HT1080 (cell line): ENCODE results near the gene SARS2. TPM values are rescaled to one million over a fixed set of nuclear protein-coding genes. Genes with fewer than 3 reads are reported as not detected.
"Not testable (repeated sequence)": the region's sequence is repeated elsewhere in the genome, so short reads cannot be mapped to it uniquely, and the experiment has no call there.

ENCODE experiments used
- DNase-seq: peaks from one replicate; pipeline ENCODE4 v3.0.0-alpha.2; 2015; ENCODE audit warnings: low read depth
- total RNA-seq: library from RNA; depleted of rRNA; stranded (reverse); fragments of >200 nt; shearing (Covaris generic); gene quantifications from 2 replicates; pipeline ENCODE4 v1.2.3, GENCODE V29; 2014

Gene SARS2
- total RNA-seq, 1 experiment from 2014 or later = 48.2 TPM

- DNase-seq = no peak
Observed at GRCh38 chr19:38898788-38899446, 31.6 kb downstream of the SARS2 start.

DNA sequence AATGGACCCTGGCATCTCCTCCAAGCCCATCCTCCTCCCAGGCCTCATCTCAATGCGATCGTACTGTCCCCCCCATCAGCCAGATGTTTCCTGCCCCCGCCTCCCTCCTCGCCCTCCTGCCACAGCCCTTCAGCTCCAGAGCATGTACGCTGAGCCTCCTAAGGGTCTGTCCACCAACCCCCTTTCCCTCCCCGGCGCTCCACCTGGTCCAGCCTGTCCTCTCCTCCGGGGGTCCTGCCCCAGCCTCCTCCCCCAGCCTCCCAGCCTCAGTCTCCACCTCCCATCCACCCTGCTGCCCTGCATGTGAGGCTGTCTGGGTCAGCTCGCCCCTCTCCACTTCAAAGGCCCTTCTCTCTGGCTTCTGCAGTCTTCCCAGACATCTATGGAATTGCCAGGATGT lies 35.6 kb downstream of the SARS2 start:
- no peak for DNase-seq

- no peak for DNase-seq
Observed at GRCh38 chr19:38893341-38893771, 37.2 kb downstream of the SARS2 start.

DNA sequence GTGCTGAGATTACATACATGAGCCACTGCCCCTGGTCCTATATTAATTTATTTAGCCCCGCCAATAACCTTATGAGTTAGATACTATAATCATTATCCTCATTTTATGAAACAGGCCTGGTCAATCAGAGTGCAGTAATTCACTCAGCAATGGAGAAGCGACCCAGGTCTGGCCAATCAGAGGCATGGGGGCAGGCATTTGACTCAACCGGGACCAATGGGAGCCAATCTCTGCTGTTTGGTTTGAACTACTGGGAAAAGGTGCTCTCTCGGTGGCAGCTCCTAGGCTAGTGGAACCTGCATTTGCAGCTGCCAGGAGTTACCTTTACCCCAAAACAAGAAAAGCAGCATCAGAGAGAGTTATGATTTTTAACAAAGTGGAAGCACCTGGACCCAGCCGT lies 37.7 kb downstream of the SARS2 start:
- DNase-seq = no peak

DNA sequence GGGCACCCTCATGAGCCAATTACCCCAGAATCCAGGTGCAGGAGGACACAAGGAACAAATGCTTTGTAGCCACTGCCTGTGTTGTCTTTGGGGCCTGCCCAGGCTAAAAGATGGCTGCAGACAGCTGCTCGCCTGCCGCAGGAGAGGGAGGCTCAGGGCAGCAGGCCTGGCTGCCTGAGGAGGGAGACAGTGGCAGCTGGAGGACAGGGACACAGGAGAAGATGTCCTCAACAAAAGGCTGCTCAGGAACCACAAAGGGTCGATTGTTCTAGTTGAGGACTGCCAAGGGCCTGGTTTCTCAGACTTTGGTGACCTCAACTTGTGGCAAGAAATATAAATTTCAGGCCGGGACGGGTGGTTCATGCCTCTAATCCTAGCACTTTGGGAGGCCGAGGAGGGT lies 38.8 kb downstream of the SARS2 start:
- no peak for DNase-seq

DNA sequence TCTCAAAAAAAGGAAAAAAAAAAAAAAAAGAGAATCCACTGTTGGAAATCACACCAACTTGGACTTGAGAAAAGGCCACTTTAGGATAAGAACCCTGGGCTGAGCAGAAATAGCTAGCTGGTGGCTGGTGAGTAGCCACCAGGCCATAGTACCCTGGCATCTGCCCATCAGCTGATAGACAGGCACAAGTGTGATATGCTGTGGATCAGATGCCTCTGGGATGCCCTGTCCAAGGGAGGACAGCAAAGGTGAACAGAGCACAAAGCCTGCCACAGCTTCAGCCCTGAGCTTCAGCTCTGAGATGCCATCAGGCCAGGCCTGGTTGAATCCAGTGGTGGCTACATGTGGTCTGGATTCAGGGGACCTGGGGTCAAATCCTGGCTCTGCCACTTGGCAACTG lies 39.9 kb downstream of the SARS2 start:
- DNase-seq = no peak

DNA sequence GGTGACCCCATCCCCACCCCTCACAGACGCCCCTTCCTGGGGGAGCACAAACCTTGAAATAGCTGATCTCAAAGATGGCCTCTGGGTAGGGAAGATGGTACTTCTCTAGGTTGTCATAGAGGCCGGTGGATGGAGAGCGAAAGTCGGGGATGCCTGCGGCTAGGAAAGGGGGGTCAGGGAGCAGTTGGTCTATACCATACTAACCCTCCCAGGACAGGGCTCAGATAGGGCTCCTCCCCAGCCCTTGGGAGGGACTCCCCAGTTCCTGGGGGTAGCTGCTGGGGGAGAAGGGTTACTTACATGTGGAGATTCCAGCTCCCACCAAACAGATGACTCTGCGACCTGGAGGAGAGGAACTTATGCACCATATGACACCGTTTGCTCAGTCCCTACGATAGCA lies 40.8 kb downstream of the SARS2 start:
- DNase-seq = no peak

- DNase-seq = no peak
Observed at GRCh38 chr19:38888876-38889275, 41.7 kb downstream of the SARS2 start.

DNA sequence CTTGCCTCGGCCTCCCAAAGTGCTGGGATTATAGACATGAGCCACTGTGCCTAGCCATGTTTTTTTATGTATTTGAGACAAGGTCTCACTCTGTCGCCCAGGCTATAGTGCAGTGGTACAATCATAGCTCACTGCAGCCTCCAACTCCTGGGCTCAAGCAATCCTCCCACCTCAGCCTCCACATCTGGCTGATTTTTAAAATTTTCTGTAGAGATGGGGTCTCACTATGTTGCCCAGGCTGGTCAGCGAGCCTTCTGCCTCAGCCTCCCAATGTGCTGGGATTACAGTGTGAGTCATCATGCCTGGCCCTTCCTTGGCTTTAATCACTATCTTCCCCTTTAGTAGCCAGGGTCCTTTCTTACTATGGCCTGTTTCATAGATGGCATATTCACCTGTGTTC lies 45.9 kb downstream of the SARS2 start:
- not testable (repeated sequence) for DNase-seq

GRCh38 chr19:38883286-38883685 lies 47.3 kb downstream of the SARS2 start:
- no peak for DNase-seq

GRCh38 chr19:38880882-38881609 lies 49.5 kb downstream of the SARS2 start:
- DNase-seq = no peak

GRCh38 chr19:38880076-38880881 lies 50.3 kb downstream of the SARS2 start:
- DNase-seq = no peak

DNA sequence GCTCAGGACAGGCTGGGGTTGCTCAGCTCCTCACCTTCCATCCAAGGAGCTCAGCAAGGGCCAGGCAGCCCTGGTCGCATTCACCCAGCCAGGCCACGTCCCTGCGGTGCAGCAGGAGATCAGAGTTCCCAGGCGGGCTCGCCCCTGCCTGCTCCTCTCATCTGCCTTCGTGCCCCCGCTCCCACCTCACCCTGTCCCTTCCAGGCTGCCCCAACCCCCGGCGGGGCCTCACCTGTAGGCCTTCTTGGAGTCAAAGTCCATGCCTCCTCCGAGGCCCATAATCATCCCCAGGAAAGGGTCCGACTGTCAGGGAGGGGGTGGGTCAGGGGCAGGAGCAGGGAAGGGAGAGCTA lies 51.2 kb downstream of the SARS2 start:
- DNase-seq = no peak

DNA sequence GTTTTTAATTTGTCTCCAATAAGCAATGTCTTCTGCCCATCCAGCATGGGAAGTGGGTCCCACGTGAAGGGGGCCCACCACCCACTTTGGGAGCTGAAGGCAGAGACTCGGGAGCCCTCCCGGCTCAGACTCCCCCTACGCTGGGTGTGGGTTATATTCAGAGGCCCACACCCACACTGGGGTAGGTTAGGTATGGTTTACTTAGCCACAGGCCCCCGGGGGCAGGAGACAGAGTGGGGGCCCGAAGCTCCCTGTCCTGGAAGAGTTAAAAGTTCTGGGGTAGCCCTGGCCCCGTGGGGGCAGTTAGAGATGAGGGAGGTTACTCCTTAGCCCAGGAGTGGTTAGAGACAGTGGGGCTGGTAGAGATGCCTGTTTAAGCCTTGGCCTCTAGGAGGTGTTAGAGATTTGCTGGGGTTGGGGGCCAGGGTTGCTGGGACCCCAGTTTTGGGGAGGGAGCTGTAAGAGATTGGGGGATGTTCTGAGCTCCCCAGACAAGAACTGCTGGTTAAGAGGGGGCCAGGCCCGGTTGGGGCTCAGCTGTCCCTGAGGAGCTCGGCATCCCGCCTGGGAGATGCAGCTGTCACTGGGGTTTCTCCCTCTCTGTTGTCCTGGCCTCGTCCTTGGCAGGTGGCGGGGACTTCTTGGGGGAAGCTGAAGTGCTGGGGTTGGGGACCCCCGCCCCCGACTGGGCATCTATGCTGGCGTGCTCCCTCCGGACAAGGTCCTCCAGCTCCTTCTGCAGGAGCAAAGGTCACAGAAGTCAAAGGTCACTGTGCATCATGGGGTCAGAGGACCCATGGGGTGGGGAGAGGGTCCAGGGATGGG lies 51.8 kb downstream of the SARS2 start:
- no peak for DNase-seq

- no peak for DNase-seq
Observed at GRCh38 chr19:38877781-38878574, 52.6 kb downstream of the SARS2 start, which contains the start of gene RINL. Gene RINL, minus strand, starts transcription at chr19:38878275. Its CDS starts 1,533 bp downstream, at chr19:38876742.

DNA sequence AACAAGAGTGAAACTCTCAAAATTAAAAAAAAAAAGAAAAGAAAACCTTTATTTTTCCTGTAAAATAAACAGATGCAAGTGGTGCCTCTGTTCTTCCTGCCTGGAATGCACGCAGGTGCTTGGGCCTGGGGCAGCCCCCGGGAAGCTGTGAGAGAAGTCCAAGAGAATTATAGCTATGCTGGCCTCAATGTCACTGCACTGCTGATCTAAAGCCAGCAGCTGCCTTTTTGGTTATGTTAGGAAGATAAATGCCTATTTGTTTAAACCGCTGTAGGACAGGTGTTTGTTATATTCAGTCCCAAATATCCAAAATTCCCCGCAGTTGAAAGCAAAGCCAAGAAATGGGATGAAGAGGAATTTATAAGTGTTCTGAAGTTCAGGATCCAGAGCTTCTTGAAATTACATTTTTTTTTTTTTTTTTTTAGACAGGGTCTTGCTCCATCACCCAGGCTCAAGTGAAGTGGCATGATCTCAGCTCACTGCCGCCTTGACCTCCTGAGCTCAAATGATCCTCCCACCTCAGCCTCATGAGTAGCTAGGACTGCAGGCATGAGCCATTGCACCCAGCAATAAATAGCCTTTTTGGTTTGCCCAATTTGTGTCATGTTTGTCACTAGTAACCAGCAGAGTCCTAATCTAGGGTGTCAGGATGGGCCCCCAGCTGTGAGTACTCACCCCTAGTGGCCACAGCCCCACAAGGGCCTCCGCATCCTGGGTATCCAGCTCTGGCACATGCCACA lies 54.7 kb downstream of the SARS2 start:
- no peak for DNase-seq

DNA sequence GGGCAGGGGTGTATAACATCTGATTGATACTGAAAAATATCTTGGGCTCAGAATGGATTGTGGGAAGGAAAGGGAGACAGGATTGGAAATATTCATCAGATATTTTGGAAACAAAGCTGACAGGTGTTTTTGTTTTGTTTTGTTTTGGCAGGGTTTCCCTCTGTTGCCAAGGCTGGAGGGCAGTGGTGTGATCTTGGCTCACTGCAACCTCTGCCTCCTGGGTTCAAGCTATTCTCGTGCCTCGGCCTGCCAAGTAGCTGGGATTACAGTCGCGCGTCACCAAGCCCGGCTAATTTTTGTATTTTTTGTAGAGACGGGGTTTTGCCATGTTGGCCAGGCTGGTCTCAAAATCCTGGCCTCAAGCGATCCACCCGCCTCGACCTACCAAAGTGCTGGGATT lies 57.2 kb downstream of the SARS2 start:
- not testable (repeated sequence) for DNase-seq

- DNase-seq = no peak
Observed at GRCh38 chr19:38870612-38871011, 60.0 kb downstream of the SARS2 start.

- DNase-seq = no peak
Observed at GRCh38 chr19:38869836-38870607, 60.5 kb downstream of the SARS2 start.
